ENCODE measurements around the gene CHST8.

DNA sequence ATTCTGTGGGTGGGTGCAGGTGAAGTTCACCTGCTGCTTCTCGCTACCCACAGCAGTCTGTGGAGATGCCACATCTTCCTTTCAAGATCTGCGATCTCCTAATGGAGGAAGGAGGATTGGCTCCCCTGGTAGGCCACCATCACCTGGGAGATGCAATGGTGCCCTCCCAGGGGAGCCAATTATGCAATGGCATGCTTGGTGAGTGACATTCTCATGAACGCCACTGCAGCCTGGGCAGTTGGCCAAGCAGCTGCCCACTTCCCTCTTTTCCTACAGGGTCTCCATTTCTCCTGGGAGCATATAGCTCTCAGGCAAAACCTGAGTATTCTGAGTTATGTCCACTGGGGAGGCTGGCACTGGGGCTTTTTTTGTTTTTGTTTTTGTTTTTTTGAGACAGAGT is 91.4 kb downstream of the CHST8 start:
- TF ChIP-seq, protein P1, sequence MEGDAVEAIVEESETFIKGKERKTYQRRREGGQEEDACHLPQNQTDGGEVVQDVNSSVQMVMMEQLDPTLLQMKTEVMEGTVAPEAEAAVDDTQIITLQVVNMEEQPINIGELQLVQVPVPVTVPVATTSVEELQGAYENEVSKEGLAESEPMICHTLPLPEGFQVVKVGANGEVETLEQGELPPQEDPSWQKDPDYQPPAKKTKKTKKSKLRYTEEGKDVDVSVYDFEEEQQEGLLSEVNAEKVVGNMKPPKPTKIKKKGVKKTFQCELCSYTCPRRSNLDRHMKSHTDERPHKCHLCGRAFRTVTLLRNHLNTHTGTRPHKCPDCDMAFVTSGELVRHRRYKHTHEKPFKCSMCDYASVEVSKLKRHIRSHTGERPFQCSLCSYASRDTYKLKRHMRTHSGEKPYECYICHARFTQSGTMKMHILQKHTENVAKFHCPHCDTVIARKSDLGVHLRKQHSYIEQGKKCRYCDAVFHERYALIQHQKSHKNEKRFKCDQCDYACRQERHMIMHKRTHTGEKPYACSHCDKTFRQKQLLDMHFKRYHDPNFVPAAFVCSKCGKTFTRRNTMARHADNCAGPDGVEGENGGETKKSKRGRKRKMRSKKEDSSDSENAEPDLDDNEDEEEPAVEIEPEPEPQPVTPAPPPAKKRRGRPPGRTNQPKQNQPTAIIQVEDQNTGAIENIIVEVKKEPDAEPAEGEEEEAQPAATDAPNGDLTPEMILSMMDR (IDR thresholded peaks at IDR 0.05; ENCODE audit: low read depth, low read length, missing input control): no peak
- TF ChIP-seq SP1 (IDR thresholded peaks at IDR 0.05): no peak
- no peak for TF ChIP-seq JUND (IDR thresholded peaks at IDR 0.05)
- TF ChIP-seq, protein P2, sequence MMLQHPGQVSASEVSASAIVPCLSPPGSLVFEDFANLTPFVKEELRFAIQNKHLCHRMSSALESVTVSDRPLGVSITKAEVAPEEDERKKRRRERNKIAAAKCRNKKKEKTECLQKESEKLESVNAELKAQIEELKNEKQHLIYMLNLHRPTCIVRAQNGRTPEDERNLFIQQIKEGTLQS (IDR thresholded peaks at IDR 0.05): no peak
- TF ChIP-seq EGR1 (IDR thresholded peaks at IDR 0.05; ENCODE audit: low read depth in 2 of 2): no peak
- TF ChIP-seq TAF1 (conservative IDR thresholded peaks at IDR 0.05): no peak
- TF ChIP-seq RAD21 (IDR thresholded peaks at IDR 0.05): no peak
- TF ChIP-seq RXRA (IDR thresholded peaks at IDR 0.05): no peak
- no peak for TF ChIP-seq MAX (IDR thresholded peaks at IDR 0.05)
- TF ChIP-seq FOXA1 (IDR thresholded peaks at IDR 0.05): no peak
- no peak for TF ChIP-seq YY1 (IDR thresholded peaks at IDR 0.05)
